Esophagus muscularis mucosa (tissue), 4 donors: ENCODE results near the gene CLASRP.

Experiments
- EP300 ChIP-seq: sonication (generic); formaldehyde crosslinking; IDR thresholded peaks from one replicate; pipeline ENCODE4 v1.6.1; 2017; ENCODE audit warnings: antibody characterized with exemption
- POLR2A ChIP-seq: fragments of 450-650 bp; IDR thresholded peaks from one replicate; pipeline ENCODE4 v1.6.1; 2017; ENCODE audit warnings: antibody characterized with exemption, moderate library complexity, mild to moderate bottlenecking, low read depth
- TF ChIP-seq, protein P1 (sequence below), 3 experiments: fragments of 200-600 bp in 2 of 3; fragments of 450-650 bp in 1 of 3; sonication (generic) in 2 of 3; IDR thresholded peaks; one replicate each; pipeline ENCODE4 v1.5.1; 2017 to 2019; ENCODE audit warnings: antibody characterized with exemption in 3 of 3, mild to moderate bottlenecking in 2 of 3, moderate library complexity in 1 of 3

DNA sequence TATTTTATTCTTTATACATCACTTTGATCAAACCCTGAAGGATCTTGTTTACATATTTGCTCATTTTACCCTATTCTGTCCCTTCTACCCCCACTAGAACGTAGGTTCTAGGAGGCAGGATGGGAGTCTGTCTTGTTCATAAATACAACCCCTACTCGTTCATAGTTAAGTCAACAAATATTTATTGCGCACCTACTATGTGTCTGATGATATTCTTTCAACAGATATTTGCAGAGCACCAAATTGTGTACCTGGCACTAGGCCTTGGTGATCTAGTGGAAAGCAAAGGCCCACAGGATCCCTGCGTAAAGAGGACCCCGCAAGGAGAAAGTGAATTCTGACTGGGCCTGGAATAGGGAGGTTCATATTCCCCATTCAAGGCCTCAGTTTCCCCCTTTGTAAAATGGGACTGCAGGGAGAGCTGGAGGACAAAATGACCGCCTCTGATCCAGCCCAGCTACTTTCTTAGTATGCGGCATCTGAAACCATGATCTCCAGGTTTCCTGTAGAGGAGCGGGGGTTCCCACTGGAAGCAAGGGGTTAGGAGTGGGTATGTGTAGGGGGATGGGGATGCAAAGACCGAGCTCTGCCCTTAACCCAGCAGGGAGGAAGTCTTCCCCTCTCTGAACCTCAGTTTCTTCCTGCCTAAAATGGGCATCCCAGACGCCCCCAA lies 39.7 kb downstream of the CLASRP start:
- TF ChIP-seq POLR2A (no peak), EP300 (no peak)
- TF ChIP-seq, protein P1, sequence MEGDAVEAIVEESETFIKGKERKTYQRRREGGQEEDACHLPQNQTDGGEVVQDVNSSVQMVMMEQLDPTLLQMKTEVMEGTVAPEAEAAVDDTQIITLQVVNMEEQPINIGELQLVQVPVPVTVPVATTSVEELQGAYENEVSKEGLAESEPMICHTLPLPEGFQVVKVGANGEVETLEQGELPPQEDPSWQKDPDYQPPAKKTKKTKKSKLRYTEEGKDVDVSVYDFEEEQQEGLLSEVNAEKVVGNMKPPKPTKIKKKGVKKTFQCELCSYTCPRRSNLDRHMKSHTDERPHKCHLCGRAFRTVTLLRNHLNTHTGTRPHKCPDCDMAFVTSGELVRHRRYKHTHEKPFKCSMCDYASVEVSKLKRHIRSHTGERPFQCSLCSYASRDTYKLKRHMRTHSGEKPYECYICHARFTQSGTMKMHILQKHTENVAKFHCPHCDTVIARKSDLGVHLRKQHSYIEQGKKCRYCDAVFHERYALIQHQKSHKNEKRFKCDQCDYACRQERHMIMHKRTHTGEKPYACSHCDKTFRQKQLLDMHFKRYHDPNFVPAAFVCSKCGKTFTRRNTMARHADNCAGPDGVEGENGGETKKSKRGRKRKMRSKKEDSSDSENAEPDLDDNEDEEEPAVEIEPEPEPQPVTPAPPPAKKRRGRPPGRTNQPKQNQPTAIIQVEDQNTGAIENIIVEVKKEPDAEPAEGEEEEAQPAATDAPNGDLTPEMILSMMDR (IDR thresholded peaks at IDR 0.05), result no peak
